ENCODE data around the gene ZNF791. TPM values are rescaled to one million over a fixed set of nuclear protein-coding genes. Genes with fewer than 3 reads are reported as not detected.

The ZNF791 gene
- total and polyA plus RNA-seq, 2 donors from 2014 or later: 6.5 to 34.7 TPM

DNA sequence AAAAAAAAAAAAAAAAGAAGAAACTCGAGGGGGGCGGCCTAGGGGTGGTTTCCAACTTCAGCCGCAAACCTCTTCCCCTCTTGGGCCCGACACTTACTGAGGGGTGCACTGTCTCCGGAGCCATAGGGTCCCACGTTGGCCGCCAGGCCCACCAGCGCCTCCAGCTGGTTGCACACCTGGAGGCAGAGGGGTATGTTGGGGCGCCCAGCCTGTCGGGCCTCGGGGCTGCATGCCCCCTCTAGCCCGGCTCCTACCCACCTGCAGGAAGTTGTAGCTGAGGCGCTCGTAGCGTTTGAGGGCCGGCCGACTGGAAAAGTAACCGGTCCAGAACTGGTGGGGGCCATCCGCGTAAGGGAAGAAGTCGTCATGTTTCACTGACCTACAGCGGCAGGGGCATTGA lies 47.2 kb downstream of the ZNF791 start:
- no peak for FAIRE-seq
- H3K36me3 ChIP-seq (ENCODE audit: control insufficient read depth in 2 of 3, insufficient read depth in 3 of 3, low read length in 3 of 3): peaks cover 5 to 10% (median 6%) of the 10 kb centered on the region in 3 donors

DNA sequence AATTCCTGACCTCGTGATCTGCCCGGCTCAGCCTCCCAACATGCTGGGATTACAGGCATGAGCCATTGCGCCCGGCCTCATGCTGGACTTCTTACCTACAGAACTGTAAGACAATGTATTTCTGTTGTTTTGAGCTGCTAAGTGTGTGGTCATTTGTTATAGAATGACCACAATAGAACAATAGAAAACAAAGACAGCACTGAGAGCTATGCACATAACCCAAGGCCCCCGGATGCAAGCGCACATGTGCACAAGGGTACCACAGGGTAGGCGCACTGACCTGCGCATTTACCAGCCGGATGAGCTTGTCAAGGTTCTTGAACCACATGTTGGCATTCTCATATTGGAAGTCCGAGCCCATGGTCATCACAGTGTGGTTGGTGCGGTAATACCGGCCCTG lies 50.3 kb downstream of the ZNF791 start:
- no peak overlapping the region for H3K9ac ChIP-seq (ENCODE audit: low read length in 3 of 3)
- peaks cover 0 to 6% (median 5%) of the 10 kb centered on the region in 3 donors for H3K4me1 ChIP-seq (ENCODE audit: control insufficient read depth in 2 of 3, insufficient read depth in 2 of 3, low read depth in 1 of 3, low read length in 3 of 3)
- intact Hi-C loops (cut with DNase I): no loop called here
- FAIRE-seq (no peak), DNase-seq (no peak)
- no peak overlapping the region for H3K27ac ChIP-seq (ENCODE audit: low read depth in 2 of 2, low read length in 2 of 2)
- H3K36me3 ChIP-seq (ENCODE audit: control insufficient read depth in 2 of 3, insufficient read depth in 3 of 3, low read length in 3 of 3): peaks cover 3 to 6% (median 5%) of the 10 kb centered on the region in 3 donors
- H3K9me3 ChIP-seq (ENCODE audit: control insufficient read depth in 2 of 3, insufficient read depth in 1 of 3, low read length in 3 of 3): no peaks in the 10 kb centered on the region
- no peaks in the 10 kb centered on the region for H3K27me3 ChIP-seq (ENCODE audit: control insufficient read depth, insufficient read depth, low read length)
- no peak overlapping the region for H3K4me3 ChIP-seq (ENCODE audit: low read length in 3 of 3)
- TF ChIP-seq, protein P1, sequence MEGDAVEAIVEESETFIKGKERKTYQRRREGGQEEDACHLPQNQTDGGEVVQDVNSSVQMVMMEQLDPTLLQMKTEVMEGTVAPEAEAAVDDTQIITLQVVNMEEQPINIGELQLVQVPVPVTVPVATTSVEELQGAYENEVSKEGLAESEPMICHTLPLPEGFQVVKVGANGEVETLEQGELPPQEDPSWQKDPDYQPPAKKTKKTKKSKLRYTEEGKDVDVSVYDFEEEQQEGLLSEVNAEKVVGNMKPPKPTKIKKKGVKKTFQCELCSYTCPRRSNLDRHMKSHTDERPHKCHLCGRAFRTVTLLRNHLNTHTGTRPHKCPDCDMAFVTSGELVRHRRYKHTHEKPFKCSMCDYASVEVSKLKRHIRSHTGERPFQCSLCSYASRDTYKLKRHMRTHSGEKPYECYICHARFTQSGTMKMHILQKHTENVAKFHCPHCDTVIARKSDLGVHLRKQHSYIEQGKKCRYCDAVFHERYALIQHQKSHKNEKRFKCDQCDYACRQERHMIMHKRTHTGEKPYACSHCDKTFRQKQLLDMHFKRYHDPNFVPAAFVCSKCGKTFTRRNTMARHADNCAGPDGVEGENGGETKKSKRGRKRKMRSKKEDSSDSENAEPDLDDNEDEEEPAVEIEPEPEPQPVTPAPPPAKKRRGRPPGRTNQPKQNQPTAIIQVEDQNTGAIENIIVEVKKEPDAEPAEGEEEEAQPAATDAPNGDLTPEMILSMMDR (IDR thresholded peaks at IDR 0.05; ENCODE audit: borderline replicate concordance, extremely low read depth, insufficient read depth): no peak

More for the DNA sequence above, 47.2 kb downstream of the ZNF791 start:
- no peak overlapping the region for H3K27ac ChIP-seq (ENCODE audit: low read depth in 2 of 2, low read length in 2 of 2)
- H3K27me3 ChIP-seq (ENCODE audit: control insufficient read depth, insufficient read depth, low read length): no peaks in the 10 kb centered on the region
- H3K9ac ChIP-seq (ENCODE audit: low read length in 3 of 3): no peak overlapping the region
- TF ChIP-seq, protein P1 (IDR thresholded peaks at IDR 0.05; ENCODE audit: borderline replicate concordance, extremely low read depth, insufficient read depth): no peak
- H3K9me3 ChIP-seq (ENCODE audit: control insufficient read depth in 2 of 3, insufficient read depth in 1 of 3, low read length in 3 of 3): no peaks in the 10 kb centered on the region
- peak in 1 of 5 donors; percentile 47 for DNase-seq
- no peaks in the 10 kb centered on the region for H3K4me1 ChIP-seq (ENCODE audit: control insufficient read depth in 2 of 3, insufficient read depth in 2 of 3, low read depth in 1 of 3, low read length in 3 of 3)
- H3K4me3 ChIP-seq (ENCODE audit: low read length in 3 of 3): no peak overlapping the region
- intact Hi-C loops (cut with DNase I): no loop called here

DNA sequence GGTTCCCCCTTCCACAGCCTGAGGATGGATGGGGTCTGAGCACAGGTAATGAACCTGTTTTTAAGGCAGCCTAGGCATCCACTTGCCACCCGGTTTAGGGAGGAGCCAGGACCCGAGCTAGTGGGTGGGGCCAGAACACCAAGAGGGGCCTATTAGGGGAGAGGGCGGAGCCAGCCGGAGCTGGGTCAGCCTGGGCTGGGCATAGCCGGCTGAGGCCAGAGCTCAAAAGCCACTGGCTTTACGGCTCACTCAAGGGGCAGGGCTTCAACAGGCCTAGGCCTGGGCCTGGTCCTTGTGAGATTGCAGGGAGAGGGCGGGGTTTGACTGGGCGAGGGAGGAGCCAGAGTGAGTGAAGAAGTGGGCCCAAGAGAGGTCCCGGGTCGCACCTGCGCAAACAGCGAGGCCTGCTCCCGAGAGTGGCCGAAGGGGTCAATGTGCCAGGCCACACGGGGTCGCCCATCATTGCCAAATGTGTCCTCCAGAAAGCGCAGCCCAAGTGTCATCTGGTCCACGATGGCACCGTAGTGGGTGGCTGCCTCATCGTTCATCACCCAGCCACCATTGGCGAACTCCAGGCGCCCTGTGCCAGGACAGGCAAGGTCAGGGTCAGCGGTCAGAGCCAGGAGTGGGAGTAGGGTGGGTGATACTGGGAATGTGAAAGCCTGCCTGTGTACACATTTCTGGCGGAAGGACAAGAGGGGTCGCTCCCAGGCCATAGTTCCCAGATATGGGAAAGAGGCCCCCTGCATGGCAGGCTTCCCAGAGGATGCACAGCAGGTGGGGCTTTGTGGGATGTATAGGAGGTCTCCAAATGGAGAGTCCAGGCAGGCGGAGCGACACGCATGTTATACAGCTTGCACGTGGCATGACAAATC lies 53.9 kb downstream of the ZNF791 start:
- Histone ChIP-seq H3K9ac (ENCODE audit: low read length in 3 of 3) (no peak overlapping the region), H3K36me3 (ENCODE audit: control insufficient read depth in 2 of 3, insufficient read depth in 3 of 3, low read length in 3 of 3) (peaks cover 3 to 5% (median 3%) of the 10 kb centered on the region in 3 donors), H3K4me3 (ENCODE audit: low read length in 3 of 3) (no peak overlapping the region), H3K27me3 (ENCODE audit: control insufficient read depth, insufficient read depth, low read length) (no peaks in the 10 kb centered on the region), H3K27ac (ENCODE audit: low read depth in 2 of 2, low read length in 2 of 2) (no peak overlapping the region), H3K4me1 (ENCODE audit: control insufficient read depth in 2 of 3, insufficient read depth in 2 of 3, low read depth in 1 of 3, low read length in 3 of 3) (peaks cover 0 to 19% (median 18%) of the 10 kb centered on the region in 3 donors), H3K9me3 (ENCODE audit: control insufficient read depth in 2 of 3, insufficient read depth in 1 of 3, low read length in 3 of 3) (no peaks in the 10 kb centered on the region)
- no peak for FAIRE-seq
- DNase-seq: no peak
- intact Hi-C loops (cut with DNase I): no loop called here
- TF ChIP-seq, protein P1 (IDR thresholded peaks at IDR 0.05; ENCODE audit: borderline replicate concordance, extremely low read depth, insufficient read depth): no peak

Measured in kidney (tissue), 14 donors.